ENCODE measurements around the gene CCDC167. TPM values are rescaled to one million over a fixed set of nuclear protein-coding genes. Genes with fewer than 3 reads are reported as not detected.

The CCDC167 gene
- polyA plus RNA-seq, 1 donor from 2014 or later = 207 TPM

- H3F3A ChIP-seq (ENCODE audit: insufficient read depth, low read length, poor library complexity, severe bottlenecking) = no peaks in the 10 kb centered on the region
- no peak for TF ChIP-seq EZH2 (IDR thresholded peaks at IDR 0.05; ENCODE audit: borderline replicate concordance, insufficient read depth, low read length, poor library complexity, severe bottlenecking)
- no peak for TF ChIP-seq SMC3 (conservative IDR thresholded peaks at IDR 0.05; ENCODE audit: poor library complexity)
- no peak for TF ChIP-seq REST (IDR thresholded peaks at IDR 0.05; ENCODE audit: borderline replicate concordance)
- TF ChIP-seq CTCF (IDR thresholded peaks at IDR 0.05; ENCODE audit: poor library complexity, severe bottlenecking) = no peak
- TF ChIP-seq EP300 (conservative IDR thresholded peaks at IDR 0.05; ENCODE audit: poor library complexity, severe bottlenecking) = no peak
- no peak for TF ChIP-seq TAF1 (IDR thresholded peaks at IDR 0.05; ENCODE audit: low read depth)
- TF ChIP-seq RAD21 (conservative IDR thresholded peaks at IDR 0.05) = no peak
- TF ChIP-seq MXI1 (conservative IDR thresholded peaks at IDR 0.05; ENCODE audit: poor library complexity, severe bottlenecking) = no peak
- TF ChIP-seq POLR2AphosphoS5 (IDR thresholded peaks at IDR 0.05) = no peak
- H2AFZ ChIP-seq (ENCODE audit: low read depth, low read length) = no peak overlapping the region
- H3K79me2 ChIP-seq (replicated peaks; ENCODE audit: insufficient read depth, low read length) = no peaks in the 10 kb centered on the region
- H3K36me3 ChIP-seq (ENCODE audit: insufficient read depth, low read length) = peaks cover 3% of the 10 kb centered on the region
- H3K4me2 ChIP-seq (ENCODE audit: low read length) = no peak overlapping the region
- H3K4me3 ChIP-seq (ENCODE audit: low read length) = no peak overlapping the region
- H3K9me3 ChIP-seq (ENCODE audit: low read length) = no peaks in the 10 kb centered on the region
- H3K9ac ChIP-seq (ENCODE audit: low read length) = no peak overlapping the region
- no peaks in the 10 kb centered on the region for H3K27me3 ChIP-seq (ENCODE audit: insufficient read depth, low read depth, low read length)
- H3K27ac ChIP-seq (ENCODE audit: low read length) = peak overlapping the region; percentile 0
- no peaks in the 10 kb centered on the region for H3K9me2 ChIP-seq (ENCODE audit: insufficient read depth, low read length)
- no peaks in the 10 kb centered on the region for H4K20me1 ChIP-seq (ENCODE audit: insufficient read depth)
Measured at GRCh38 chr6:37459981-37460800, 39.5 kb downstream of the CCDC167 start.

DNA sequence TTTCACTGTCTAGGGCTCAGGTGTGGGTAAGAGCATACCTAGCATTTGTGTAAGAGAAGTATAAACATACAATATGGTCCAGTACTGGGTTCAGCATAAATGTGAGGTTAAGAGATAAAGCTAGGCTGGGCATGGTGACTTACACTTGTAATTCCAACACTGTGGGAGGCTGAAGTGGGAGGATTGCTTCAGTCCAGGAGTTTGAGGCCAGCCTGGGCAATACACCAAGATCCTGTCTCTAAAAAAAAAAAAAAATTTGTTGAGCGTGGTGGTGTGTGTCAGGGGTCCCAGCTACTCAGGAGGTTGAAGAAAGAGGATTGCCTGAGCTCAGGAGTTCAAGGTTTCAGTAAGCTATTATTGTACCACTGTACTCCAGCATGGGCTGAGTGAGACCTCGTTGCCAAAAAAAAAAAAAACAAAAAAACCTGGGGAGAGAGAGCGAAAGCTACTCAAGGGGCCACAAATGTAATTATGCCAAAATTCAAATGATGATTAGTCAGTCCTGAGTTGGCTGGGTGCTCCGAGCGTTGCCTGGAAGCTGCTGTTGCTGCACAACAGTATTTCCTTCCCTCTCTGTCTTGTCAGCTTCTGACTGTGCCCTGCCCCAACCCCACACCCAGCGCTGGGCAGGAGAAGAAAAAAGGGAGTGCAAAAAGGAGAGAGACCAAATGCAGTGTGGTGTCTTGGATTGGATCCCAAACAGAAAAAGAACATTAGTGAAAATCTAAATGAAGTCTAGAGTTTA is 42.7 kb downstream of the CCDC167 start:
- Histone ChIP-seq H2AFZ (ENCODE audit: low read depth, low read length) (no peak overlapping the region), H3K9me3 (ENCODE audit: low read length) (no peaks in the 10 kb centered on the region), H3K79me2 (replicated peaks; ENCODE audit: insufficient read depth, low read length) (no peaks in the 10 kb centered on the region), H3K9me2 (ENCODE audit: insufficient read depth, low read length) (no peaks in the 10 kb centered on the region), H3K9ac (ENCODE audit: low read length) (no peak overlapping the region), H3K36me3 (ENCODE audit: insufficient read depth, low read length) (peaks cover 3% of the 10 kb centered on the region), H4K20me1 (ENCODE audit: insufficient read depth) (no peaks in the 10 kb centered on the region), H3K4me2 (ENCODE audit: low read length) (no peak overlapping the region), H3K4me3 (ENCODE audit: low read length) (no peak overlapping the region), H3F3A (ENCODE audit: insufficient read depth, low read length, poor library complexity, severe bottlenecking) (no peaks in the 10 kb centered on the region), H3K27me3 (ENCODE audit: insufficient read depth, low read depth, low read length) (no peaks in the 10 kb centered on the region), H3K27ac (ENCODE audit: low read length) (no peak overlapping the region)
- TF ChIP-seq POLR2AphosphoS5 (IDR thresholded peaks at IDR 0.05) (no peak), CTCF (IDR thresholded peaks at IDR 0.05; ENCODE audit: poor library complexity, severe bottlenecking) (no peak), EP300 (conservative IDR thresholded peaks at IDR 0.05; ENCODE audit: poor library complexity, severe bottlenecking) (no peak), SMC3 (conservative IDR thresholded peaks at IDR 0.05; ENCODE audit: poor library complexity) (no peak), EZH2 (IDR thresholded peaks at IDR 0.05; ENCODE audit: borderline replicate concordance, insufficient read depth, low read length, poor library complexity, severe bottlenecking) (no peak), MXI1 (conservative IDR thresholded peaks at IDR 0.05; ENCODE audit: poor library complexity, severe bottlenecking) (no peak), RAD21 (conservative IDR thresholded peaks at IDR 0.05) (no peak), TAF1 (IDR thresholded peaks at IDR 0.05; ENCODE audit: low read depth) (no peak), REST (IDR thresholded peaks at IDR 0.05; ENCODE audit: borderline replicate concordance) (no peak)

Measured in neural cell (in vitro differentiated cells).